Duodenal mucosa (tissue), 2 donors: ENCODE measurements around the gene PLXNA2.
A peak's percentile ranks its signal among the peaks of the same experiment; 100 is the strongest.

Experiments
- H3K27ac ChIP-seq: one replicate; pipeline ENCODE4 v1.7.0; 2013; ENCODE audit warnings: low read depth, low read length
- H3K27me3 ChIP-seq, 2 donors: one replicate each; pipeline ENCODE4 v1.7.0; 2013; ENCODE audit warnings: low read length in 2 of 2, control low read depth in 1 of 2; ENCODE audit not compliant: insufficient read depth in 2 of 2, control insufficient read depth in 1 of 2
- H3K36me3 ChIP-seq, 2 donors: one replicate each; pipeline ENCODE4 v1.7.0; 2013; ENCODE audit warnings: low read length in 2 of 2, control low read depth in 1 of 2; ENCODE audit not compliant: insufficient read depth in 2 of 2, control insufficient read depth in 1 of 2
- H3K4me1 ChIP-seq, 2 donors: one replicate each; pipeline ENCODE4 v1.7.0; 2013; ENCODE audit warnings: low read length in 2 of 2, control low read depth in 1 of 2; ENCODE audit not compliant: insufficient read depth in 2 of 2, control insufficient read depth in 1 of 2
- H3K4me3 ChIP-seq, 2 donors: one replicate each; pipeline ENCODE4 v1.7.0; 2013; ENCODE audit warnings: low read length in 2 of 2, low read depth in 1 of 2
- H3K9ac ChIP-seq, 2 donors: one replicate each; pipeline ENCODE4 v1.7.0; 2013; ENCODE audit warnings: low read length in 2 of 2, low read depth in 1 of 2
- H3K9me3 ChIP-seq, 2 donors: one replicate each; pipeline ENCODE4 v1.7.0; 2013; ENCODE audit warnings: low read length in 2 of 2, control low read depth in 1 of 2; ENCODE audit not compliant: control insufficient read depth in 1 of 2

PLXNA2 gene

GRCh38 chr1:208183977-208184911 is 59.9 kb downstream of the PLXNA2 start:
- Histone ChIP-seq H3K4me3 (peak overlapping the region in 1 of 2 donors; percentile 18), H3K27ac (no peak overlapping the region), H3K36me3 (no peaks in the 10 kb centered on the region), H3K9me3 (no peaks in the 10 kb centered on the region), H3K9ac (no peak overlapping the region), H3K27me3 (no peaks in the 10 kb centered on the region), H3K4me1 (peaks cover 51 to 58% of the 10 kb centered on the region in 2 donors)

GRCh38 chr1:208182880-208183645 is 61.1 kb downstream of the PLXNA2 start:
- no peaks in the 10 kb centered on the region for H3K27me3 ChIP-seq
- H3K4me3 ChIP-seq = no peak overlapping the region
- H3K9ac ChIP-seq = no peak overlapping the region
- H3K9me3 ChIP-seq = no peaks in the 10 kb centered on the region
- H3K27ac ChIP-seq = no peak overlapping the region
- no peaks in the 10 kb centered on the region for H3K36me3 ChIP-seq
- H3K4me1 ChIP-seq = peaks cover 63 to 69% of the 10 kb centered on the region in 2 donors

- Histone ChIP-seq H3K4me3 (no peak overlapping the region), H3K27me3 (no peaks in the 10 kb centered on the region), H3K9ac (peak overlapping the region in 1 of 2 donors; percentile 2), H3K9me3 (no peaks in the 10 kb centered on the region), H3K4me1 (peaks cover 79 to 84% of the 10 kb centered on the region in 2 donors), H3K36me3 (no peaks in the 10 kb centered on the region), H3K27ac (no peak overlapping the region)
These were observed 62.8 kb downstream of the PLXNA2 start for GRCh38 chr1:208181364-208181763.

- Histone ChIP-seq H3K4me3 (no peak overlapping the region), H3K4me1 (peaks cover 79 to 82% of the 10 kb centered on the region in 2 donors), H3K9me3 (no peaks in the 10 kb centered on the region), H3K36me3 (peaks cover 0 to under 1% of the 10 kb centered on the region in 2 donors), H3K27ac (no peak overlapping the region), H3K27me3 (no peaks in the 10 kb centered on the region), H3K9ac (no peak overlapping the region)
These were observed 63.8 kb downstream of the PLXNA2 start for GRCh38 chr1:208180421-208180820.

GRCh38 chr1:208179961-208180409 is 64.2 kb downstream of the PLXNA2 start:
- peaks cover 78 to 83% of the 10 kb centered on the region in 2 donors for H3K4me1 ChIP-seq
- no peak overlapping the region for H3K27ac ChIP-seq
- H3K27me3 ChIP-seq = no peaks in the 10 kb centered on the region
- H3K36me3 ChIP-seq = peaks cover 0 to 3% of the 10 kb centered on the region in 2 donors
- no peak overlapping the region for H3K9ac ChIP-seq
- no peak overlapping the region for H3K4me3 ChIP-seq
- no peaks in the 10 kb centered on the region for H3K9me3 ChIP-seq

GRCh38 chr1:208179263-208179816 is 64.8 kb downstream of the PLXNA2 start:
- Histone ChIP-seq H3K27ac (no peak overlapping the region), H3K4me3 (no peak overlapping the region), H3K9me3 (no peaks in the 10 kb centered on the region), H3K27me3 (no peaks in the 10 kb centered on the region), H3K36me3 (peaks cover 0 to 3% of the 10 kb centered on the region in 2 donors), H3K9ac (peak overlapping the region in 1 of 2 donors; percentile 21), H3K4me1 (peaks cover 77 to 82% of the 10 kb centered on the region in 2 donors)

- Histone ChIP-seq H3K27me3 (no peaks in the 10 kb centered on the region), H3K36me3 (peaks cover 0 to 11% of the 10 kb centered on the region in 2 donors), H3K9ac (no peak overlapping the region), H3K27ac (no peak overlapping the region), H3K9me3 (no peaks in the 10 kb centered on the region), H3K4me1 (peaks cover 67 to 72% of the 10 kb centered on the region in 2 donors), H3K4me3 (peak overlapping the region in 1 of 2 donors; percentile 6)
These were observed 66.1 kb downstream of the PLXNA2 start for GRCh38 chr1:208178091-208178529.

- peaks cover 0 to 11% of the 10 kb centered on the region in 2 donors for H3K36me3 ChIP-seq
- no peak overlapping the region for H3K27ac ChIP-seq
- no peak overlapping the region for H3K9ac ChIP-seq
These were observed 66.5 kb downstream of the PLXNA2 start for GRCh38 chr1:208177656-208178055.

GRCh38 chr1:208176649-208177048 is 67.5 kb downstream of the PLXNA2 start:
- no peak overlapping the region for H3K4me3 ChIP-seq
- no peak overlapping the region for H3K9ac ChIP-seq
- H3K27me3 ChIP-seq = no peaks in the 10 kb centered on the region
- H3K36me3 ChIP-seq = peaks cover 0 to 11% of the 10 kb centered on the region in 2 donors
- no peaks in the 10 kb centered on the region for H3K9me3 ChIP-seq
- peaks cover 69 to 71% of the 10 kb centered on the region in 2 donors for H3K4me1 ChIP-seq
- H3K27ac ChIP-seq = no peak overlapping the region

More at GRCh38 chr1:208177656-208178055, 66.5 kb downstream of the PLXNA2 start:
- no peaks in the 10 kb centered on the region for H3K27me3 ChIP-seq
- no peaks in the 10 kb centered on the region for H3K9me3 ChIP-seq
- H3K4me1 ChIP-seq = peaks cover 64 to 69% of the 10 kb centered on the region in 2 donors
- H3K4me3 ChIP-seq = peak overlapping the region in 1 of 2 donors; percentile 6
